ENCODE data around the gene SLC25A27.

Gene SLC25A27

GRCh38 chr6:46704562-46704961, 51.8 kb downstream of the SLC25A27 start:
- peak; percentile 41 for TF ChIP-seq CTCF (IDR thresholded peaks at IDR 0.05; ENCODE audit: insufficient read depth, low read depth, low read length, missing control alignments)
- peak; percentile 65 for DNase-seq (ENCODE audit: low read depth)
- H3K4me3 ChIP-seq (ENCODE audit: low read length): no peak overlapping the region

GRCh38 chr6:46706464-46706863, 53.7 kb downstream of the SLC25A27 start:
- TF ChIP-seq CTCF (IDR thresholded peaks at IDR 0.05; ENCODE audit: insufficient read depth, low read depth, low read length, missing control alignments): no peak
- peak; percentile 23 for DNase-seq (ENCODE audit: low read depth)
- no peak overlapping the region for H3K4me3 ChIP-seq (ENCODE audit: low read length)

GRCh38 chr6:46711491-46711890, 58.7 kb downstream of the SLC25A27 start:
- no peak for TF ChIP-seq CTCF (IDR thresholded peaks at IDR 0.05; ENCODE audit: insufficient read depth, low read depth, low read length, missing control alignments)
- DNase-seq (ENCODE audit: low read depth): no peak
- H3K4me3 ChIP-seq (ENCODE audit: low read length): no peak overlapping the region

GRCh38 chr6:46715141-46715540, 62.4 kb downstream of the SLC25A27 start:
- TF ChIP-seq CTCF (IDR thresholded peaks at IDR 0.05; ENCODE audit: insufficient read depth, low read depth, low read length, missing control alignments): no peak
- peak; percentile 83 for DNase-seq (ENCODE audit: low read depth)

GRCh38 chr6:46719099-46719498, 66.3 kb downstream of the SLC25A27 start:
- no peak for TF ChIP-seq CTCF (IDR thresholded peaks at IDR 0.05; ENCODE audit: insufficient read depth, low read depth, low read length, missing control alignments)
- peak; percentile 96 for DNase-seq (ENCODE audit: low read depth)
- no peak overlapping the region for H3K4me3 ChIP-seq (ENCODE audit: low read length)

More at GRCh38 chr6:46715141-46715540, 62.4 kb downstream of the SLC25A27 start:
- H3K4me3 ChIP-seq (ENCODE audit: low read length): no peak overlapping the region

GRCh38 chr6:46720401-46720800, 67.6 kb downstream of the SLC25A27 start:
- no peak for DNase-seq (ENCODE audit: low read depth)
- TF ChIP-seq CTCF (IDR thresholded peaks at IDR 0.05; ENCODE audit: insufficient read depth, low read depth, low read length, missing control alignments): no peak
- H3K4me3 ChIP-seq (ENCODE audit: low read length): no peak overlapping the region

Data from epithelial cell of esophagus (primary cell).